NCI-H146 treated with DMSO at 0.1 percent for 48 hours (cell line): Measurements from ENCODE around the gene ELOVL1.

Experiments
- DNase-seq: peaks from one replicate; lab custom pipeline; 2025; ENCODE audit not compliant: unreplicated experiment; lab: John Stamatoyannopoulos, UW

Gene ELOVL1

GRCh38 chr1:43331688-43332087 lies 36.1 kb downstream of the ELOVL1 start:
- no peak for DNase-seq

GRCh38 chr1:43329995-43330751 lies 37.6 kb downstream of the ELOVL1 start:
- no peak for DNase-seq

GRCh38 chr1:43327549-43328292 lies 40.1 kb downstream of the ELOVL1 start:
- DNase-seq = no peak

- DNase-seq = no peak
Measured at GRCh38 chr1:43325381-43325780, 42.4 kb downstream of the ELOVL1 start.

GRCh38 chr1:43324810-43325209 lies 43.0 kb downstream of the ELOVL1 start:
- no peak for DNase-seq

- no peak for DNase-seq
Measured at GRCh38 chr1:43322506-43322905, 45.3 kb downstream of the ELOVL1 start.

- DNase-seq = no peak
Measured at GRCh38 chr1:43321331-43321891, 46.4 kb downstream of the ELOVL1 start.

GRCh38 chr1:43319766-43320165 lies 48.0 kb downstream of the ELOVL1 start:
- no peak for DNase-seq

- no peak for DNase-seq
Measured at GRCh38 chr1:43319288-43319687, 48.5 kb downstream of the ELOVL1 start.

GRCh38 chr1:43318831-43319230 lies 49.0 kb downstream of the ELOVL1 start:
- DNase-seq = no peak

GRCh38 chr1:43317817-43318471 lies 49.9 kb downstream of the ELOVL1 start:
- DNase-seq = no peak

GRCh38 chr1:43316738-43317520 lies 50.9 kb downstream of the ELOVL1 start:
- DNase-seq = no peak

- no peak for DNase-seq
Measured at GRCh38 chr1:43315963-43316737, 51.7 kb downstream of the ELOVL1 start.

GRCh38 chr1:43315481-43315880 lies 52.3 kb downstream of the ELOVL1 start:
- DNase-seq = no peak

GRCh38 chr1:43314233-43314632 lies 53.6 kb downstream of the ELOVL1 start:
- DNase-seq = no peak

GRCh38 chr1:43313771-43314170 lies 54.0 kb downstream of the ELOVL1 start:
- DNase-seq = no peak
